ENCODE results near the gene PYGO2. TPM values are rescaled to one million over a fixed set of nuclear protein-coding genes. Genes with fewer than 3 reads are reported as not detected.

Gene PYGO2
- total RNA-seq, result 8.6 and 9.5 TPM in 2 replicates

GRCh38 chr1:154961207-154962155 is at the start of gene PYGO2:
Gene PYGO2, minus strand, starts transcription at chr1:154961782. Its CDS starts 206 bp downstream, at chr1:154961576.

GRCh38 chr1:155002464-155003226 is 41.1 kb upstream of the PYGO2 start, which contains the start of gene ZBTB7B:
Gene ZBTB7B, plus strand, starts transcription at chr1:155002802. Its CDS starts 11,859 bp downstream, at chr1:155014661.

GRCh38 chr1:154993572-154994268 is 32.1 kb upstream of the PYGO2 start, which contains the start of gene LENEP:
Gene LENEP, plus strand, starts transcription at chr1:154993586. Its CDS starts 22 bp downstream, at chr1:154993608.

DNA sequence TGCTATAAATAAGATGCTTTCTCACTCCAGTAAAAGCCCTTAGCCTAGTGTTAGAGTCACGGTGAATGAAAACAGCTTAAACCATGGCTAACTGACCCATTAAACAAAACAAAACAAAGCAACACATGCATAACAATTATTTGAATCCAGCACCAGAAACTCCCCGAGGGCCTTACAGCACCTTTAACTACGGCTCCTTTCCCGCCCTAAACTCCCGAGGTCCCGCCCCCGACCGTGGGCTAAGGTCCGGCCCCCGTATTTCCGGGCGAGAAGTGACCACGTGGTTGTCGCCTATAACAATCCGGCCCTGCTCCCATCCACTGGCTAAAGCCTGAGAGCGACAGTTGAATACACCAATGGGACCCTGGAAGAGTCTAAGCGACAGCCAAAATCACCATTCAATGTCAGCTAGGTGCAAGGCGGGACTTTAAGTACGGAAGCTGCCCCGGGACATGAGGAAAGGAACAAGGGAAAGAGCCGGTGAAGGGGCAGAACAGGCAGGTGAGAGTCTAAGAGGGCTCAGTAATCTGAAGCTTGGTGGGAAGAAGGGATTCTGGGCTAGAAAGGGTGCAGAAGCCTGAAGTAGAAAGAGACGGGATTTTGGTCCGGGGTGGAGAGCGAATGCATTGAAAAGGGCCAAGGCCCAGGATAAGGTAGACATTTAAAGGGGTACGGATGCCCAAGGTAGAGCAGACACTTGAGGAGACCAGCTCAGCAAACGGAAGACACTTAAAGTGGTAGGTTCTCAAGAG is 21.5 kb upstream of the PYGO2 start, which contains the start of gene FLAD1:
Gene FLAD1 (plus strand): TSS at position 448 of the 752 bp plus-strand sequence. CDS start 351 bp downstream, outside the sequence.

GRCh38 chr1:154974102-154974807 is 12.7 kb upstream of the PYGO2 start, which contains the start of gene CKS1B:
Gene CKS1B, plus strand, starts transcription at chr1:154974681. Its CDS starts 65 bp downstream, at chr1:154974746.

GRCh38 chr1:154970631-154971340 is 9.2 kb upstream of the PYGO2 start, which contains the start of gene SHC1:
Gene SHC1, minus strand, starts transcription at chr1:154970747. Its CDS starts 221 bp downstream, at chr1:154970526.

GRCh38 chr1:154955718-154956543 is 5.7 kb downstream of the PYGO2 start, which contains the start of gene PBXIP1:
Gene PBXIP1, minus strand, starts transcription at chr1:154956099. Its CDS starts 2,378 bp downstream, at chr1:154953721.

DNA sequence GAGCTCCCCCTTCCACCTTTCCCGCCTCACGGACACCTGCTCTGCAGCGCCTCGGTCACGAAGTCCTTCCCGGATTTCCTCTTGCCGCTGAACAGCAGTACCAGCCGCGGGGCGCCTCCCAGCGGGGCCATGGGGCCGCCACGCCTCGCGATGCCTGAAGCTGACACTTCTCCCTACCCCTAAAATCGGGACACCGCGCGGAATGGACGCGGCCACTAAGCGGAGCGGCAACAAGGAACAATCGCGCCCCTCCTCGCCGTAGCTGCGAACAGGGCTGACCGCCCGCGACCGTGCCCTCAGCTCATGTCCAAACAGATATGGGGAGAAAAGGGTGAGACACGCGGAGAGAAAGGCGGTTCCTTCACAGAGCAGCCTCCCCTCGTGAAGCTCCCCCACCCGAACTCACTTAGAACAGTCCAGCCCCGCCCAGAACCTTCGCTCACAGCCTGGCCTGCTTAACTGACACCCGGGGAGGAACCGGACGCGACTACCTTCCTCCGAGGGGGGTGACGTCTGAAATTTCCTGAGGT is 25.0 kb downstream of the PYGO2 start, which contains the start of gene PMVK:
Gene PMVK (minus strand): TSS at position 165 of the 530 bp plus-strand sequence. CDS start 34 bp downstream, at position 131.

Other genes with a start within 250 kb of the PYGO2 start
- under 0.01 TPM in 2 replicates for gene KCNN3, start 91.5 kb downstream of the PYGO2 start, total RNA-seq
- gene PMVK, start 25.1 kb downstream of the PYGO2 start, total RNA-seq, result 6.9 and 9.6 TPM in 2 replicates
- gene PBXIP1, start 5.7 kb downstream of the PYGO2 start, total RNA-seq, result 28.8 and 102 TPM in 2 replicates
- gene SHC1, start 9.0 kb upstream of the PYGO2 start, total RNA-seq, result 161 and 222 TPM in 2 replicates
- 77.5 and 224 TPM in 2 replicates for gene CKS1B, start 12.9 kb upstream of the PYGO2 start, total RNA-seq
- gene FLAD1, start 21.6 kb upstream of the PYGO2 start, total RNA-seq, result 16.2 and 19.6 TPM in 2 replicates
- 1.00 TPM in 1 of 2 replicates, not detected in the other for gene LENEP, start 31.8 kb upstream of the PYGO2 start, total RNA-seq
- 11.4 and 22.7 TPM in 2 replicates for gene ZBTB7B, start 41.0 kb upstream of the PYGO2 start, total RNA-seq
- gene DCST2, start 72.0 kb upstream of the PYGO2 start, total RNA-seq, result 0.11 TPM in 1 of 2 replicates, not detected in the other
- not detected in 2 replicates for gene DCST1, start 72.0 kb upstream of the PYGO2 start, total RNA-seq
- 56.7 and 69.5 TPM in 2 replicates for gene ADAM15, start 89.5 kb upstream of the PYGO2 start, total RNA-seq
- gene EFNA4, start 102.0 kb upstream of the PYGO2 start, total RNA-seq, result 1.7 and 2.9 TPM in 2 replicates
- gene EFNA3, start 117.1 kb upstream of the PYGO2 start, total RNA-seq, result 0.22 and 0.50 TPM in 2 replicates
- gene EFNA1, start 166.1 kb upstream of the PYGO2 start, total RNA-seq, result 0.22 and 0.75 TPM in 2 replicates
- 19.7 and 37.7 TPM in 2 replicates for gene SLC50A1, start 174.1 kb upstream of the PYGO2 start, total RNA-seq
- gene DPM3, start 178.7 kb upstream of the PYGO2 start, total RNA-seq, result 34.1 and 42.9 TPM in 2 replicates
- 77.0 and 88.1 TPM in 2 replicates for gene KRTCAP2, start 211.5 kb upstream of the PYGO2 start, total RNA-seq
- 3.9 and 4.9 TPM in 2 replicates for gene TRIM46, start 212.1 kb upstream of the PYGO2 start, total RNA-seq
- 28.8 and 46.6 TPM in 2 replicates for gene THBS3, start 246.1 kb upstream of the PYGO2 start, total RNA-seq
- gene MTX1, start 246.9 kb upstream of the PYGO2 start, total RNA-seq, result 40.0 and 50.5 TPM in 2 replicates